Parathyroid adenoma (tissue), 2 donors: ENCODE results near the gene BEST2.
A peak's percentile ranks its signal among the peaks of the same experiment; 100 is the strongest.

ENCODE experiments used
- H2AFZ ChIP-seq: fragments of 300-600 bp; sonication (generic); one replicate; pipeline ENCODE4 v1.7.0; 2017; ENCODE audit warnings: antibody characterized with exemption, mild to moderate bottlenecking
- H3K27ac ChIP-seq: fragments of 300-600 bp; sonication (generic); one replicate; pipeline ENCODE4 v1.7.0; 2017
- H3K27me3 ChIP-seq: fragments of 300-600 bp; sonication (generic); one replicate; pipeline ENCODE4 v1.7.0; 2017; ENCODE audit warnings: low read length; ENCODE audit not compliant: control insufficient read depth, insufficient read depth
- H3K36me3 ChIP-seq: fragments of 300-600 bp; sonication (generic); one replicate; pipeline ENCODE4 v1.7.0; 2017; ENCODE audit warnings: low read length; ENCODE audit not compliant: control insufficient read depth, insufficient read depth
- H3K4me1 ChIP-seq: fragments of 300-600 bp; sonication (generic); one replicate; pipeline ENCODE4 v1.7.0; 2017; ENCODE audit warnings: control low read depth
- H3K4me2 ChIP-seq: fragments of 300-600 bp; sonication (generic); one replicate; pipeline ENCODE4 v1.7.0; 2017; ENCODE audit warnings: low read length
- H3K4me3 ChIP-seq: fragments of 300-600 bp; sonication (generic); one replicate; pipeline ENCODE4 v1.7.0; 2017; ENCODE audit warnings: low read depth, low read length
- H3K79me2 ChIP-seq: fragments of 300-600 bp; sonication (generic); one replicate; pipeline ENCODE4 v1.7.0; 2017; ENCODE audit warnings: control low read depth
- H3K9ac ChIP-seq: fragments of 300-600 bp; sonication (generic); one replicate; pipeline ENCODE4 v1.7.0; 2017; ENCODE audit warnings: mild to moderate bottlenecking
- H3K9me3 ChIP-seq: fragments of 300-600 bp; sonication (generic); one replicate; pipeline ENCODE4 v1.7.0; 2017; ENCODE audit warnings: low read length; ENCODE audit not compliant: control insufficient read depth
- CTCF ChIP-seq: fragments of 300-600 bp; sonication (generic); IDR thresholded peaks from one replicate; pipeline ENCODE4 v1.7.0; 2017; ENCODE audit warnings: antibody characterized with exemption, mild to moderate bottlenecking
- donor health status: primary hyperparathyroidism.

The BEST2 gene

GRCh38 chr19:12756150-12756883 is 4.7 kb downstream of the BEST2 start:
- no peak overlapping the region for H3K27ac ChIP-seq
- H3K4me3 ChIP-seq: no peak overlapping the region
- H3K9me3 ChIP-seq: no peaks in the 10 kb centered on the region
- no peaks in the 10 kb centered on the region for H3K79me2 ChIP-seq
- no peaks in the 10 kb centered on the region for H3K27me3 ChIP-seq
- H3K4me2 ChIP-seq: no peak overlapping the region
- H3K36me3 ChIP-seq: no peaks in the 10 kb centered on the region
- TF ChIP-seq CTCF: no peak
- H3K4me1 ChIP-seq: peaks cover 2% of the 10 kb centered on the region
- no peak overlapping the region for H3K9ac ChIP-seq
- H2AFZ ChIP-seq: no peak overlapping the region

- no peaks in the 10 kb centered on the region for H3K36me3 ChIP-seq
- H3K9ac ChIP-seq: no peak overlapping the region
- peak overlapping the region; percentile 67 for H3K27ac ChIP-seq
- peak overlapping the region; percentile 87 for H2AFZ ChIP-seq
- H3K79me2 ChIP-seq: no peaks in the 10 kb centered on the region
- peak; percentile 97 for TF ChIP-seq CTCF
- peak overlapping the region; percentile 42 for H3K4me2 ChIP-seq
- no peaks in the 10 kb centered on the region for H3K9me3 ChIP-seq
- peaks cover 2% of the 10 kb centered on the region for H3K4me1 ChIP-seq
- no peaks in the 10 kb centered on the region for H3K27me3 ChIP-seq
- H3K4me3 ChIP-seq: peak overlapping the region; percentile 3
Measured at GRCh38 chr19:12757544-12758274, 6.1 kb downstream of the BEST2 start.

GRCh38 chr19:12759686-12760085 is 8.1 kb downstream of the BEST2 start:
- Histone ChIP-seq H3K9me3 (no peaks in the 10 kb centered on the region), H3K4me3 (no peak overlapping the region), H3K4me1 (peaks cover 2% of the 10 kb centered on the region), H3K36me3 (no peaks in the 10 kb centered on the region), H3K4me2 (no peak overlapping the region), H3K79me2 (no peaks in the 10 kb centered on the region), H3K27me3 (no peaks in the 10 kb centered on the region), H3K27ac (no peak overlapping the region), H3K9ac (no peak overlapping the region), H2AFZ (no peak overlapping the region)
- no peak for TF ChIP-seq CTCF

GRCh38 chr19:12763100-12763499 is 11.5 kb downstream of the BEST2 start:
- Histone ChIP-seq H2AFZ (no peak overlapping the region), H3K4me2 (no peak overlapping the region), H3K9ac (no peak overlapping the region), H3K27ac (no peak overlapping the region), H3K4me1 (no peaks in the 10 kb centered on the region), H3K4me3 (no peak overlapping the region), H3K79me2 (no peaks in the 10 kb centered on the region), H3K27me3 (no peaks in the 10 kb centered on the region), H3K9me3 (no peaks in the 10 kb centered on the region), H3K36me3 (no peaks in the 10 kb centered on the region)
- TF ChIP-seq CTCF: no peak
